B cell (primary cell): ENCODE measurements around the gene GNLY. TPM values are rescaled to one million over a fixed set of nuclear protein-coding genes. Genes with fewer than 3 reads are reported as not detected.

ENCODE experiments used
- ATAC-seq: fragments of 200-7000 bp; cut with Tn5 transposase; one replicate; pipeline ENCODE4 v1.10.0; 2021; ENCODE audit warnings: low read depth, mild to moderate bottlenecking, moderate number of reproducible peaks, moderate library complexity
- CTCF ChIA-PET: fragments of 350-600 bp; sonication (Branson Sonifier 250); formaldehyde crosslinking; loops from one replicate; lab custom pipeline; 2021; ENCODE audit warnings: antibody characterized with exemption, inconsistent platforms; lab: Charles Lee
- POLR2A ChIA-PET: fragments of 350-600 bp; sonication (Branson Sonifier 250); formaldehyde crosslinking; loops from one replicate; lab custom pipeline; 2021; ENCODE audit warnings: antibody characterized with exemption; lab: Charles Lee
- DNase-seq: peaks from one replicate; pipeline ENCODE4 v3.0.0; 2013
- H2AFZ ChIP-seq: 2 replicates; pipeline ENCODE4 v1.6.1; 2012; ENCODE audit warnings: mild to moderate bottlenecking, low read depth, low read length; ENCODE audit not compliant: insufficient read depth, poor library complexity, severe bottlenecking
- H3K27ac ChIP-seq, 2 donors: 1 replicate in 1 of 2; 2 replicates in 1 of 2; pipeline ENCODE4 v1.5.1; 2012 to 2013; ENCODE audit warnings: low read length in 2 of 2, mild to moderate bottlenecking in 2 of 2, moderate library complexity in 1 of 2
- H3K27me3 ChIP-seq, 4 experiments: fragments of 200-600 bp in 1 of 4; sonication (generic) in 1 of 4; replicated peaks in 1 of 4; 1 replicate in 2 of 4; 2 replicates in 2 of 4; pipeline versions ENCODE4 v1.6.1 to v1.7.0; 2013 to 2016; ENCODE audit warnings: low read length in 3 of 4, mild to moderate bottlenecking in 2 of 4, mixed read lengths in 1 of 4, moderate library complexity in 1 of 4; ENCODE audit not compliant: insufficient read depth in 4 of 4, control insufficient read depth in 3 of 4; ENCODE audit errors: control extremely low read depth in 1 of 4
- H3K36me3 ChIP-seq, 2 experiments: replicated peaks in 1 of 2; 1 replicate in 1 of 2; 2 replicates in 1 of 2; pipeline versions ENCODE4 v1.6.1 to v1.7.1; 2013; ENCODE audit warnings: low read length in 1 of 2; ENCODE audit not compliant: insufficient read depth in 2 of 2, control insufficient read depth in 1 of 2; ENCODE audit errors: control extremely low read depth in 1 of 2, extremely low read depth in 1 of 2
- H3K4me1 ChIP-seq, 2 donors: fragments of 200-600 bp in 1 of 2; sonication (generic) in 1 of 2; 1 replicate in 1 of 2; 2 replicates in 1 of 2; pipeline versions ENCODE4 v1.5.1 to v1.6.1; 2013 to 2017; ENCODE audit warnings: low read length in 2 of 2; ENCODE audit not compliant: control insufficient read depth in 2 of 2, insufficient read depth in 2 of 2
- H3K4me2 ChIP-seq: replicated peaks from 2 replicates; pipeline ENCODE3; 2012; ENCODE audit warnings: mild to moderate bottlenecking, low read depth, low read length; ENCODE audit not compliant: poor library complexity, severe bottlenecking
- H3K4me3 ChIP-seq, 5 experiments: fragments of 200-600 bp in 1 of 5; sonication (generic) in 1 of 5; 1 replicate in 3 of 5; 2 replicates in 2 of 5; pipeline versions ENCODE4 v1.5.1 to v1.7.0; 2011 to 2016; ENCODE audit warnings: low read length in 4 of 5, mild to moderate bottlenecking in 4 of 5, low read depth in 2 of 5, control low read depth in 1 of 5, moderate library complexity in 1 of 5; ENCODE audit not compliant: insufficient read depth in 1 of 5; ENCODE audit errors: control extremely low read depth in 1 of 5, extremely low read depth in 1 of 5
- H3K79me2 ChIP-seq: fragments of 200-600 bp; sonication (generic); one replicate; pipeline ENCODE4 v1.6.0; 2016; ENCODE audit warnings: low read length; ENCODE audit not compliant: control insufficient read depth, insufficient read depth
- H3K9ac ChIP-seq: fragments of 200-600 bp; sonication (generic); 2 replicates; pipeline ENCODE4 v1.6.1; 2017; ENCODE audit warnings: mild to moderate bottlenecking, low read length, moderate library complexity
- H3K9me3 ChIP-seq, 3 donors: one replicate each; pipeline versions ENCODE4 v1.6.1 to v1.7.1; 2013; ENCODE audit warnings: low read length in 2 of 3; ENCODE audit not compliant: control insufficient read depth in 2 of 3, insufficient read depth in 1 of 3; ENCODE audit errors: control extremely low read depth in 1 of 3
- H4K20me1 ChIP-seq: 2 replicates; pipeline ENCODE4 v1.6.0; 2012; ENCODE audit warnings: mild to moderate bottlenecking, low read length; ENCODE audit not compliant: insufficient read depth, control insufficient read depth, poor library complexity, severe bottlenecking
- H3K27ac Mint-ChIP-seq: one replicate; pipeline ENCODE4 v1.8.0; 2021; ENCODE audit warnings: mixed read lengths
- H3K27me3 Mint-ChIP-seq: one replicate; pipeline ENCODE4 v1.8.0; 2021; ENCODE audit warnings: mixed read lengths
- H3K4me1 Mint-ChIP-seq: one replicate; pipeline ENCODE4 v1.8.0; 2021; ENCODE audit warnings: mixed read lengths
- H3K4me3 Mint-ChIP-seq: one replicate; pipeline ENCODE4 v1.8.0; 2021; ENCODE audit warnings: mixed read lengths
- H3K9me3 Mint-ChIP-seq: one replicate; pipeline ENCODE4 v1.8.0; 2022; ENCODE audit warnings: mixed read lengths; ENCODE audit not compliant: insufficient read depth
- EZH2 ChIP-seq: IDR thresholded peaks from 2 replicates; pipeline ENCODE4 v1.6.1; 2012; ENCODE audit warnings: borderline replicate concordance, low read depth, mild to moderate bottlenecking, moderate library complexity, low read length; ENCODE audit not compliant: insufficient read depth, poor library complexity, severe bottlenecking
- WGBS: methylation state at CpG from one replicate; pipeline ENCODE4 v1.1.5; 2013; ENCODE audit warnings: missing lambda C conversion rate; ENCODE audit not compliant: insufficient coverage; 5-methylcytosine and 5-hydroxymethylcytosine counted together
- intact Hi-C: fragments of 100-400 bp; cut with micrococcal nuclease; formaldehyde crosslinking; loops from one replicate; pipeline ENCODE4 v1.10.0; 2022
- polyA plus RNA-seq: library from polyadenylated mRNA; depleted of rRNA; stranded (reverse); fragments of >200 nt; gene quantifications from 2 replicates; pipeline ENCODE4 v1.2.3, GENCODE V29; 2012
- total RNA-seq, 2 donors: library from RNA; stranded (reverse); fragments of 120-200 nt in 1 of 2; gene quantifications; 1 replicate in 1 of 2; 2 replicates in 1 of 2; pipeline versions ENCODE4 v1.2.3 to v1.2.4, GENCODE V29; 2013 to 2022
- TF ChIP-seq, protein P1 (sequence below): fragments of 200-600 bp; IDR thresholded peaks from one replicate; pipeline ENCODE4 v1.8.0; 2022; ENCODE audit warnings: antibody characterized with exemption, mild to moderate bottlenecking

GNLY gene
- total and polyA plus RNA-seq, 2 donors (not counting 1 experiment from before 2014, with no cell fraction given), result 3.9 to 4.2 TPM

GRCh38 chr2:85684806-85685205 lies 9.4 kb upstream of the GNLY start:
- Histone ChIP-seq H3K27ac (no peak overlapping the region), H3K4me1 (no peaks in the 10 kb centered on the region), H3K9ac (no peak overlapping the region), H2AFZ (no peak overlapping the region), H3K4me2 (no peak overlapping the region), H3K9me3 (no peaks in the 10 kb centered on the region), H3K4me3 (no peak overlapping the region), H3K36me3 (no peaks in the 10 kb centered on the region), H4K20me1 (no peaks in the 10 kb centered on the region), H3K27me3 (peaks cover 0 to 11% (median 3%) of the 10 kb centered on the region in 4 experiments), H3K79me2 (no peaks in the 10 kb centered on the region)
- CTCF ChIA-PET, result interaction anchor here (0.9 kb wide), 1 partner anchor 44 kb away, joined by 4 read pairs; no protein-coding TSS in a partner anchor
- peaks cover 16% of the 10 kb centered on the region for H3K27me3 Mint-ChIP-seq
- TF ChIP-seq EZH2, result no peak
- TF ChIP-seq, protein P1, sequence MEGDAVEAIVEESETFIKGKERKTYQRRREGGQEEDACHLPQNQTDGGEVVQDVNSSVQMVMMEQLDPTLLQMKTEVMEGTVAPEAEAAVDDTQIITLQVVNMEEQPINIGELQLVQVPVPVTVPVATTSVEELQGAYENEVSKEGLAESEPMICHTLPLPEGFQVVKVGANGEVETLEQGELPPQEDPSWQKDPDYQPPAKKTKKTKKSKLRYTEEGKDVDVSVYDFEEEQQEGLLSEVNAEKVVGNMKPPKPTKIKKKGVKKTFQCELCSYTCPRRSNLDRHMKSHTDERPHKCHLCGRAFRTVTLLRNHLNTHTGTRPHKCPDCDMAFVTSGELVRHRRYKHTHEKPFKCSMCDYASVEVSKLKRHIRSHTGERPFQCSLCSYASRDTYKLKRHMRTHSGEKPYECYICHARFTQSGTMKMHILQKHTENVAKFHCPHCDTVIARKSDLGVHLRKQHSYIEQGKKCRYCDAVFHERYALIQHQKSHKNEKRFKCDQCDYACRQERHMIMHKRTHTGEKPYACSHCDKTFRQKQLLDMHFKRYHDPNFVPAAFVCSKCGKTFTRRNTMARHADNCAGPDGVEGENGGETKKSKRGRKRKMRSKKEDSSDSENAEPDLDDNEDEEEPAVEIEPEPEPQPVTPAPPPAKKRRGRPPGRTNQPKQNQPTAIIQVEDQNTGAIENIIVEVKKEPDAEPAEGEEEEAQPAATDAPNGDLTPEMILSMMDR, result no peak
- H3K9me3 Mint-ChIP-seq, result no peaks in the 10 kb centered on the region
- 86% methylated on average over 4 of the region's 4 CpGs for WGBS
- DNase-seq, result no peak
- POLR2A ChIA-PET, result no interaction called here
- no peak for ATAC-seq
- intact Hi-C loops, result no loop called here
- no peaks in the 10 kb centered on the region for H3K4me1 Mint-ChIP-seq
- H3K27ac Mint-ChIP-seq, result no peak overlapping the region
- H3K4me3 Mint-ChIP-seq, result no peak overlapping the region

- WGBS, result no CpG with 5 or more reads among the region's 4 CpGs
Observed at GRCh38 chr2:85690932-85691331, 3.2 kb upstream of the GNLY start.

More at GRCh38 chr2:85690932-85691331, 3.2 kb upstream of the GNLY start:
- no peaks in the 10 kb centered on the region for H3K4me1 Mint-ChIP-seq
- ATAC-seq, result no peak
- no peak overlapping the region for H2AFZ ChIP-seq
- ChIA-PET CTCF (no interaction called here), POLR2A (no interaction called here)
- intact Hi-C loops, result no loop called here
- H3K4me3 Mint-ChIP-seq, result no peak overlapping the region
- H3K4me1 ChIP-seq, result no peaks in the 10 kb centered on the region
- H4K20me1 ChIP-seq, result no peaks in the 10 kb centered on the region
- TF ChIP-seq, protein P1, result no peak
- no peak for TF ChIP-seq EZH2
- peaks cover 0 to 2% (median 0%) of the 10 kb centered on the region in 4 experiments for H3K27me3 ChIP-seq
- no peaks in the 10 kb centered on the region for H3K9me3 ChIP-seq
- H3K79me2 ChIP-seq, result no peaks in the 10 kb centered on the region
- no peak overlapping the region for H3K4me3 ChIP-seq
- H3K36me3 ChIP-seq, result no peaks in the 10 kb centered on the region
- no peak for DNase-seq
- no peak overlapping the region for H3K27ac Mint-ChIP-seq
- no peaks in the 10 kb centered on the region for H3K9me3 Mint-ChIP-seq
- no peak overlapping the region for H3K4me2 ChIP-seq
- no peak overlapping the region for H3K9ac ChIP-seq
- no peak overlapping the region for H3K27ac ChIP-seq
- peaks cover 5% of the 10 kb centered on the region for H3K27me3 Mint-ChIP-seq
